ENCODE measurements around the gene GALNT14.

Gene GALNT14

GRCh38 chr2:30974092-30974491 lies 164.1 kb downstream of the GALNT14 start (continued):
- TF ChIP-seq, protein P1, sequence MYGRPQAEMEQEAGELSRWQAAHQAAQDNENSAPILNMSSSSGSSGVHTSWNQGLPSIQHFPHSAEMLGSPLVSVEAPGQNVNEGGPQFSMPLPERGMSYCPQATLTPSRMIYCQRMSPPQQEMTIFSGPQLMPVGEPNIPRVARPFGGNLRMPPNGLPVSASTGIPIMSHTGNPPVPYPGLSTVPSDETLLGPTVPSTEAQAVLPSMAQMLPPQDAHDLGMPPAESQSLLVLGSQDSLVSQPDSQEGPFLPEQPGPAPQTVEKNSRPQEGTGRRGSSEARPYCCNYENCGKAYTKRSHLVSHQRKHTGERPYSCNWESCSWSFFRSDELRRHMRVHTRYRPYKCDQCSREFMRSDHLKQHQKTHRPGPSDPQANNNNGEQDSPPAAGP (tag by site-specific recombination; IDR thresholded peaks at IDR 0.05) = no peak
- no peak for TF ChIP-seq ZNF654 (tag by site-specific recombination; IDR thresholded peaks at IDR 0.05; ENCODE audit: low read depth)
- no peak for TF ChIP-seq ZNF629 (tag by site-specific recombination; IDR thresholded peaks at IDR 0.05)
- no peak for TF ChIP-seq ZNF501 (tag by site-specific recombination; IDR thresholded peaks at IDR 0.05)
- no peak for TF ChIP-seq MYNN (tag by site-specific recombination; IDR thresholded peaks at IDR 0.05; ENCODE audit: borderline replicate concordance)
- TF ChIP-seq ZNF2 (tag by site-specific recombination; IDR thresholded peaks at IDR 0.05) = no peak
- no peak for TF ChIP-seq ZNF423 (tag by site-specific recombination; IDR thresholded peaks at IDR 0.05)
- TF ChIP-seq ZNF23 (tag by site-specific recombination; IDR thresholded peaks at IDR 0.05; ENCODE audit: borderline replicate concordance) = no peak
- TF ChIP-seq ZNF701 (tag by site-specific recombination; IDR thresholded peaks at IDR 0.05) = no peak
- TF ChIP-seq, protein P2, sequence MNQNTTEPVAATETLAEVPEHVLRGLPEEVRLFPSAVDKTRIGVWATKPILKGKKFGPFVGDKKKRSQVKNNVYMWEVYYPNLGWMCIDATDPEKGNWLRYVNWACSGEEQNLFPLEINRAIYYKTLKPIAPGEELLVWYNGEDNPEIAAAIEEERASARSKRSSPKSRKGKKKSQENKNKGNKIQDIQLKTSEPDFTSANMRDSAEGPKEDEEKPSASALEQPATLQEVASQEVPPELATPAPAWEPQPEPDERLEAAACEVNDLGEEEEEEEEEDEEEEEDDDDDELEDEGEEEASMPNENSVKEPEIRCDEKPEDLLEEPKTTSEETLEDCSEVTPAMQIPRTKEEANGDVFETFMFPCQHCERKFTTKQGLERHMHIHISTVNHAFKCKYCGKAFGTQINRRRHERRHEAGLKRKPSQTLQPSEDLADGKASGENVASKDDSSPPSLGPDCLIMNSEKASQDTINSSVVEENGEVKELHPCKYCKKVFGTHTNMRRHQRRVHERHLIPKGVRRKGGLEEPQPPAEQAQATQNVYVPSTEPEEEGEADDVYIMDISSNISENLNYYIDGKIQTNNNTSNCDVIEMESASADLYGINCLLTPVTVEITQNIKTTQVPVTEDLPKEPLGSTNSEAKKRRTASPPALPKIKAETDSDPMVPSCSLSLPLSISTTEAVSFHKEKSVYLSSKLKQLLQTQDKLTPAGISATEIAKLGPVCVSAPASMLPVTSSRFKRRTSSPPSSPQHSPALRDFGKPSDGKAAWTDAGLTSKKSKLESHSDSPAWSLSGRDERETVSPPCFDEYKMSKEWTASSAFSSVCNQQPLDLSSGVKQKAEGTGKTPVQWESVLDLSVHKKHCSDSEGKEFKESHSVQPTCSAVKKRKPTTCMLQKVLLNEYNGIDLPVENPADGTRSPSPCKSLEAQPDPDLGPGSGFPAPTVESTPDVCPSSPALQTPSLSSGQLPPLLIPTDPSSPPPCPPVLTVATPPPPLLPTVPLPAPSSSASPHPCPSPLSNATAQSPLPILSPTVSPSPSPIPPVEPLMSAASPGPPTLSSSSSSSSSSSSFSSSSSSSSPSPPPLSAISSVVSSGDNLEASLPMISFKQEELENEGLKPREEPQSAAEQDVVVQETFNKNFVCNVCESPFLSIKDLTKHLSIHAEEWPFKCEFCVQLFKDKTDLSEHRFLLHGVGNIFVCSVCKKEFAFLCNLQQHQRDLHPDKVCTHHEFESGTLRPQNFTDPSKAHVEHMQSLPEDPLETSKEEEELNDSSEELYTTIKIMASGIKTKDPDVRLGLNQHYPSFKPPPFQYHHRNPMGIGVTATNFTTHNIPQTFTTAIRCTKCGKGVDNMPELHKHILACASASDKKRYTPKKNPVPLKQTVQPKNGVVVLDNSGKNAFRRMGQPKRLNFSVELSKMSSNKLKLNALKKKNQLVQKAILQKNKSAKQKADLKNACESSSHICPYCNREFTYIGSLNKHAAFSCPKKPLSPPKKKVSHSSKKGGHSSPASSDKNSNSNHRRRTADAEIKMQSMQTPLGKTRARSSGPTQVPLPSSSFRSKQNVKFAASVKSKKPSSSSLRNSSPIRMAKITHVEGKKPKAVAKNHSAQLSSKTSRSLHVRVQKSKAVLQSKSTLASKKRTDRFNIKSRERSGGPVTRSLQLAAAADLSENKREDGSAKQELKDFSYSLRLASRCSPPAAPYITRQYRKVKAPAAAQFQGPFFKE (tag by site-specific recombination; IDR thresholded peaks at IDR 0.05; ENCODE audit: borderline replicate concordance) = no peak

DNA sequence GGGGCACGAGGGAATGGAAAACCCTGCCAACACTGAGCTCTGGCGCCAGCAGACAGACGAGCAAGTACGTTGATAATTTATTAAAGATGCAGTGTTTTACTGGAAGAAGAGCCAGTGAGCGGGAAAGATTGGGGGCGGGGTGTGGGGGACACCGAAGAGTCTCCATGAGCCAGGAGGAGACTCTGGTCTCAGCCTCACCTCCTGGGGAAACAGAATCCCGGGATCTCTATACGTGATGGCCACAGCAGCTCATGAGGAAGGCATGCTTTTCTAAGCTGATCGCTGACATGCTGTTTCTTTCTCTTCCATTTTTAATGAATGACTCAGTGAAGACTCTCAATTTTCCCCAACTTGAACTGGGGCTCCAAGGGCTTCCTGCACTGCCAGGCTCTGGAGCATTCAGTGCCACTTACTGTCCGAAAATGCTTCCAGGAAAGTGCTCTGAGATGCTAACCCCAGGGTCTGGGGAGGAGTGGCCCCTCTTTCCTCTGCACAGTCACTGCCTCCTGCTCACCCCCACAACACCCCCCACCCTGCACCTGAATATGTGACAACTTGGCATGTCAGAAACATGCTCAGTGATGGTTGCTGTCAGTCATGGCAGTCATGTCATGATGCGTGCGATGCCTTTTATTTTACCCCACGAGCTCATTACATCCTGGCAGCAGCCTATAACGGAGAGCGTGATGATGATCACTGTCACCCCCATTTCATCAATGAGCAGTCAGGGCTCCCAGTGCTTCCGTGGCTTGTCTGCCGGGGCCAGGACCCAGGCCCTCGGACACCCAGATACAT lies 166.8 kb downstream of the GALNT14 start:
- Histone ChIP-seq H3K4me1 (ENCODE audit: control insufficient read depth, insufficient read depth, low read length) (no peaks in the 10 kb centered on the region), H3K9me3 (ENCODE audit: control insufficient read depth, insufficient read depth, low read depth, low read length) (no peaks in the 10 kb centered on the region), H3K36me3 (ENCODE audit: control insufficient read depth in 2 of 2, insufficient read depth in 1 of 2, low read length in 2 of 2) (no peaks in the 10 kb centered on the region), H3K4me3 (ENCODE audit: low read depth, low read length) (no peak overlapping the region), H3K27ac (ENCODE audit: extremely low read depth, low read depth, low read length) (no peak overlapping the region)
- POLR2A ChIA-PET = no interaction called here
- TF ChIP-seq ZBTB48 (tag by site-specific recombination; IDR thresholded peaks at IDR 0.05) = no peak
- no peak for TF ChIP-seq ZNF596 (tag by site-specific recombination; IDR thresholded peaks at IDR 0.05)
- TF ChIP-seq MEIS1 (CRISPR knock-in tag; IDR thresholded peaks at IDR 0.05; ENCODE audit: borderline replicate concordance) = no peak
- TF ChIP-seq, protein P3, sequence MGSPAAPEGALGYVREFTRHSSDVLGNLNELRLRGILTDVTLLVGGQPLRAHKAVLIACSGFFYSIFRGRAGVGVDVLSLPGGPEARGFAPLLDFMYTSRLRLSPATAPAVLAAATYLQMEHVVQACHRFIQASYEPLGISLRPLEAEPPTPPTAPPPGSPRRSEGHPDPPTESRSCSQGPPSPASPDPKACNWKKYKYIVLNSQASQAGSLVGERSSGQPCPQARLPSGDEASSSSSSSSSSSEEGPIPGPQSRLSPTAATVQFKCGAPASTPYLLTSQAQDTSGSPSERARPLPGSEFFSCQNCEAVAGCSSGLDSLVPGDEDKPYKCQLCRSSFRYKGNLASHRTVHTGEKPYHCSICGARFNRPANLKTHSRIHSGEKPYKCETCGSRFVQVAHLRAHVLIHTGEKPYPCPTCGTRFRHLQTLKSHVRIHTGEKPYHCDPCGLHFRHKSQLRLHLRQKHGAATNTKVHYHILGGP (tag by site-specific recombination; IDR thresholded peaks at IDR 0.05) = no peak
- CTCF ChIA-PET = no interaction called here
